ENCODE results near the gene SMOC2. TPM values are rescaled to one million over a fixed set of nuclear protein-coding genes. Genes with fewer than 3 reads are reported as not detected.

Gene SMOC2
- polyA plus RNA-seq, 3 donors, result not detected

- no peaks in the 10 kb centered on the region for H3K4me1 Mint-ChIP-seq
- H3K9me3 Mint-ChIP-seq, result peaks cover under 1 to 6% (median 3%) of the 10 kb centered on the region in 7 donors
- Histone ChIP-seq H3K9ac (ENCODE audit: insufficient read depth, low read length, poor library complexity, severe bottlenecking) (no peak overlapping the region), H3K79me2 (ENCODE audit: insufficient read depth, low read length) (no peaks in the 10 kb centered on the region), H2AFZ (ENCODE audit: insufficient read depth, low read depth, low read length, poor library complexity, severe bottlenecking) (no peak overlapping the region), H3K36me3 (replicated peaks in 1 of 2; ENCODE audit: control insufficient read depth in 1 of 2, insufficient read depth in 2 of 2, low read length in 2 of 2) (no peaks in the 10 kb centered on the region), H3K27ac (ENCODE audit: low read depth in 1 of 2, low read length in 2 of 2) (no peak overlapping the region), H3K9me3 (replicated peaks in 1 of 2; ENCODE audit: control insufficient read depth in 1 of 2, insufficient read depth in 1 of 2, low read length in 2 of 2) (no peaks in the 10 kb centered on the region), H3K4me2 (replicated peaks; ENCODE audit: extremely low read depth, low read length, poor library complexity, severe bottlenecking) (no peak overlapping the region), H3K27me3 (ENCODE audit: control insufficient read depth in 2 of 2, insufficient read depth in 2 of 2, low read length in 2 of 2) (no peaks in the 10 kb centered on the region), H3K4me3 (replicated peaks in 1 of 3; ENCODE audit: low read depth in 2 of 3, low read length in 3 of 3) (no peak overlapping the region), H4K20me1 (ENCODE audit: insufficient read depth, low read length) (no peaks in the 10 kb centered on the region), H3K4me1 (ENCODE audit: control insufficient read depth in 1 of 2, insufficient read depth in 2 of 2, low read length in 2 of 2) (no peaks in the 10 kb centered on the region)
- DNase-seq, result no peak
- no peak overlapping the region for H3K27ac Mint-ChIP-seq
- H3K4me3 Mint-ChIP-seq, result no peak overlapping the region
- intact Hi-C loops (cut with micrococcal nuclease), result no loop called here
- 66% methylated on average over 13 of the region's 19 CpGs for WGBS (ENCODE audit: insufficient coverage)
- H3K27me3 Mint-ChIP-seq (ENCODE audit: low read depth in 3 of 3), result peaks cover 7 to 9% (median 8%) of the 10 kb centered on the region in 3 donors
- TF ChIP-seq CTCF (IDR thresholded peaks at IDR 0.05), result no peak
- H3K36me3 Mint-ChIP-seq, result no peaks in the 10 kb centered on the region
Measured at GRCh38 chr6:168417679-168418557, 23.1 kb upstream of the SMOC2 start.

- DNase-seq, result no peak
- Histone ChIP-seq H4K20me1 (ENCODE audit: insufficient read depth, low read length) (no peaks in the 10 kb centered on the region), H3K36me3 (replicated peaks in 1 of 2; ENCODE audit: control insufficient read depth in 1 of 2, insufficient read depth in 2 of 2, low read length in 2 of 2) (no peaks in the 10 kb centered on the region), H3K9ac (ENCODE audit: insufficient read depth, low read length, poor library complexity, severe bottlenecking) (no peak overlapping the region), H3K27me3 (ENCODE audit: control insufficient read depth in 2 of 2, insufficient read depth in 2 of 2, low read length in 2 of 2) (no peaks in the 10 kb centered on the region), H3K9me3 (replicated peaks in 1 of 2; ENCODE audit: control insufficient read depth in 1 of 2, insufficient read depth in 1 of 2, low read length in 2 of 2) (no peaks in the 10 kb centered on the region), H2AFZ (ENCODE audit: insufficient read depth, low read depth, low read length, poor library complexity, severe bottlenecking) (no peak overlapping the region), H3K27ac (ENCODE audit: low read depth in 1 of 2, low read length in 2 of 2) (no peak overlapping the region), H3K4me1 (ENCODE audit: control insufficient read depth in 1 of 2, insufficient read depth in 2 of 2, low read length in 2 of 2) (no peaks in the 10 kb centered on the region), H3K4me3 (replicated peaks in 1 of 3; ENCODE audit: low read depth in 2 of 3, low read length in 3 of 3) (no peak overlapping the region), H3K4me2 (replicated peaks; ENCODE audit: extremely low read depth, low read length, poor library complexity, severe bottlenecking) (no peak overlapping the region), H3K79me2 (ENCODE audit: insufficient read depth, low read length) (no peaks in the 10 kb centered on the region)
- H3K27ac Mint-ChIP-seq, result no peak overlapping the region
- no peaks in the 10 kb centered on the region for H3K4me1 Mint-ChIP-seq
- 90% methylated on average over 4 of the region's 7 CpGs for WGBS (ENCODE audit: insufficient coverage)
- peaks cover 0 to 4% (median 1%) of the 10 kb centered on the region in 7 donors for H3K9me3 Mint-ChIP-seq
- H3K36me3 Mint-ChIP-seq, result no peaks in the 10 kb centered on the region
- intact Hi-C loops (cut with micrococcal nuclease), result no loop called here
- peaks cover 7 to 9% (median 8%) of the 10 kb centered on the region in 3 donors for H3K27me3 Mint-ChIP-seq (ENCODE audit: low read depth in 3 of 3)
- peak overlapping the region in 1 of 2 donors; percentile 49 for H3K4me3 Mint-ChIP-seq
- TF ChIP-seq CTCF (IDR thresholded peaks at IDR 0.05), result no peak
Measured at GRCh38 chr6:168418711-168419121, 22.3 kb upstream of the SMOC2 start.

Measured in CD14-positive monocyte (primary cell).